OCI-LY1 (cell line): ENCODE data around the gene PCF11.

Experiments
- H2AFZ ChIP-seq: fragments of 200-600 bp; sonication (generic), shearing (Covaris generic); 2 replicates; pipeline ENCODE4 v1.6.0; 2014; ENCODE audit warnings: antibody characterized with exemption, mild to moderate bottlenecking, low read length
- H3F3A ChIP-seq: fragments of 200-600 bp; sonication (generic), shearing (Covaris generic); 2 replicates; pipeline ENCODE4 v1.6.0; 2014; ENCODE audit warnings: mild to moderate bottlenecking, antibody characterized with exemption, low read length, moderate library complexity; ENCODE audit not compliant: insufficient read depth
- H3K27ac ChIP-seq: fragments of 200-600 bp; sonication (generic); 2 replicates; pipeline ENCODE4 v1.5.1; 2014; ENCODE audit warnings: low read length, mixed run types, mild to moderate bottlenecking, low read depth; ENCODE audit not compliant: poor library complexity, severe bottlenecking
- H3K27me3 ChIP-seq: fragments of 200-600 bp; sonication (generic); 2 replicates; pipeline ENCODE4 v1.6.0; 2014; ENCODE audit warnings: antibody characterized with exemption, mild to moderate bottlenecking, low read length, moderate library complexity; ENCODE audit not compliant: insufficient read depth
- H3K36me3 ChIP-seq: fragments of 200-600 bp; sonication (generic); 2 replicates; pipeline ENCODE4 v1.6.1; 2014; ENCODE audit warnings: mild to moderate bottlenecking, antibody characterized with exemption, low read length, moderate library complexity, mixed read lengths; ENCODE audit not compliant: insufficient read depth
- H3K4me1 ChIP-seq: fragments of 200-600 bp; sonication (generic); 2 replicates; pipeline ENCODE4 v1.5.1; 2014; ENCODE audit warnings: mild to moderate bottlenecking, low read length, moderate library complexity; ENCODE audit not compliant: insufficient read depth, severe bottlenecking
- H3K4me2 ChIP-seq: fragments of 200-600 bp; sonication (generic), shearing (Covaris generic); 2 replicates; pipeline ENCODE4 v1.6.1; 2014; ENCODE audit warnings: low read length
- H3K4me3 ChIP-seq: fragments of 200-600 bp; sonication (generic); 2 replicates; pipeline ENCODE4 v1.5.1; 2014; ENCODE audit warnings: low read length, low read depth, mild to moderate bottlenecking, mixed read lengths; ENCODE audit not compliant: poor library complexity, severe bottlenecking
- H3K79me2 ChIP-seq: fragments of 200-600 bp; shearing (Covaris generic); 2 replicates; pipeline ENCODE4 v1.6.1; 2016; ENCODE audit warnings: mixed run types, low read length, mixed read lengths; ENCODE audit not compliant: insufficient read depth
- H3K9ac ChIP-seq: fragments of 200-600 bp; sonication (generic), shearing (Covaris generic); 2 replicates; pipeline ENCODE4 v1.6.1; 2014; ENCODE audit warnings: mild to moderate bottlenecking, low read length, mixed read lengths
- H3K9me2 ChIP-seq: fragments of 200-600 bp; sonication (generic), shearing (Covaris generic); 2 replicates; pipeline ENCODE4 v1.6.1; 2014; ENCODE audit warnings: low read depth, mild to moderate bottlenecking, low read length, mixed read lengths
- H3K9me3 ChIP-seq: fragments of 200-600 bp; shearing (Covaris generic); 2 replicates; pipeline ENCODE4 v1.6.1; 2014; ENCODE audit warnings: low read length, mixed read lengths
- H4K20me1 ChIP-seq: fragments of 200-600 bp; sonication (generic), shearing (Covaris generic); 2 replicates; pipeline ENCODE4 v1.6.0; 2016; ENCODE audit warnings: mild to moderate bottlenecking, low read length; ENCODE audit not compliant: insufficient read depth
- EZH2 ChIP-seq: fragments of 200-600 bp; sonication (generic), shearing (Covaris generic); IDR thresholded peaks from 2 replicates; pipeline ENCODE4 v1.8.0; 2017; ENCODE audit warnings: borderline replicate concordance, mixed run types, mild to moderate bottlenecking, antibody characterized with exemption, low read length, moderate library complexity, mixed read lengths
- TF ChIP-seq, protein P1 (sequence below): fragments of 200-600 bp; sonication (generic), shearing (Covaris generic); IDR thresholded peaks from 2 replicates; pipeline ENCODE4 v1.5.1; 2017; ENCODE audit warnings: mild to moderate bottlenecking, antibody characterized with exemption, low read length, moderate library complexity, mixed read lengths

Gene PCF11

DNA sequence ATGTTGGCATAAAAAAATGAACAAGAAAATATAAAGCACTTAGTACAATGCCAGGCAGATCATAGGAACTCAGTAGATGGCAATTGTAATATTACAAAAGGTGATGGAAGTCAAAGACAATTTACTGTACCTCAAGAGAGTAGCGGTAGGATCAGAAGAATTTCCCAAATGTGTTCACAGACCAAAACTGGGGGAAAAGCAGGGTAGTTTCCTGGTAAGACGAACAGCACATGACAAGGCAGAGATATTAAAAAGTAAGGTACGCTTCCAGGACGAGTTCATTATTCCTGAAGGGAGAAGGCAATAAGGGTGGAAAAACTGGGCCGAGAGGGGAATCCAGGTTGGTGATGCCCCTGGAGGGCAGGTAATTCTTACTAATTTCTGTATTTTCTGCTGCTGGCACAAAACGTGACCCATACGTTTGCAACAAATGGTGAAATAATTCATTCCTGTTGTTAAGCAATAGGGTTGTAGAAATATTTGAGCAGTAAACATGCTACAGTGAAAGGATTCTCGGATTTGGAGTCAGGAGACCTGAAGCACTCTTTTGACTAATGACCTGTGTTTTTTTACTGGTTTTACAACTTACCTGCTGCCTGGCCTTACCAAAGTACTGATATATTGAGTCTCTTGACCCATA is 35.8 kb downstream of the PCF11 start:
- Histone ChIP-seq H2AFZ (0 out of 2 replicates have a peak overlapping the region, but pooled peaks have one; percentile 10), H3K79me2 (peaks cover 11% of the 10 kb centered on the region), H4K20me1 (no peaks in the 10 kb centered on the region), H3K4me2 (peak overlapping the region; percentile 82), H3K9me2 (no peaks in the 10 kb centered on the region), H3K27me3 (no peaks in the 10 kb centered on the region), H3F3A (0 out of 2 replicates have a peak, but pooled peaks cover 11% of the 10 kb centered on the region), H3K9me3 (no peaks in the 10 kb centered on the region), H3K36me3 (peaks cover 6% of the 10 kb centered on the region; the same call in 1 of the 2 replicates), H3K9ac (peak overlapping the region; percentile 70), H3K27ac (no peak overlapping the region), H3K4me3 (peak overlapping the region; percentile 77), H3K4me1 (peaks cover 27% of the 10 kb centered on the region)
- no peak for TF ChIP-seq EZH2
- TF ChIP-seq, protein P1, sequence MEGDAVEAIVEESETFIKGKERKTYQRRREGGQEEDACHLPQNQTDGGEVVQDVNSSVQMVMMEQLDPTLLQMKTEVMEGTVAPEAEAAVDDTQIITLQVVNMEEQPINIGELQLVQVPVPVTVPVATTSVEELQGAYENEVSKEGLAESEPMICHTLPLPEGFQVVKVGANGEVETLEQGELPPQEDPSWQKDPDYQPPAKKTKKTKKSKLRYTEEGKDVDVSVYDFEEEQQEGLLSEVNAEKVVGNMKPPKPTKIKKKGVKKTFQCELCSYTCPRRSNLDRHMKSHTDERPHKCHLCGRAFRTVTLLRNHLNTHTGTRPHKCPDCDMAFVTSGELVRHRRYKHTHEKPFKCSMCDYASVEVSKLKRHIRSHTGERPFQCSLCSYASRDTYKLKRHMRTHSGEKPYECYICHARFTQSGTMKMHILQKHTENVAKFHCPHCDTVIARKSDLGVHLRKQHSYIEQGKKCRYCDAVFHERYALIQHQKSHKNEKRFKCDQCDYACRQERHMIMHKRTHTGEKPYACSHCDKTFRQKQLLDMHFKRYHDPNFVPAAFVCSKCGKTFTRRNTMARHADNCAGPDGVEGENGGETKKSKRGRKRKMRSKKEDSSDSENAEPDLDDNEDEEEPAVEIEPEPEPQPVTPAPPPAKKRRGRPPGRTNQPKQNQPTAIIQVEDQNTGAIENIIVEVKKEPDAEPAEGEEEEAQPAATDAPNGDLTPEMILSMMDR, result no peak

DNA sequence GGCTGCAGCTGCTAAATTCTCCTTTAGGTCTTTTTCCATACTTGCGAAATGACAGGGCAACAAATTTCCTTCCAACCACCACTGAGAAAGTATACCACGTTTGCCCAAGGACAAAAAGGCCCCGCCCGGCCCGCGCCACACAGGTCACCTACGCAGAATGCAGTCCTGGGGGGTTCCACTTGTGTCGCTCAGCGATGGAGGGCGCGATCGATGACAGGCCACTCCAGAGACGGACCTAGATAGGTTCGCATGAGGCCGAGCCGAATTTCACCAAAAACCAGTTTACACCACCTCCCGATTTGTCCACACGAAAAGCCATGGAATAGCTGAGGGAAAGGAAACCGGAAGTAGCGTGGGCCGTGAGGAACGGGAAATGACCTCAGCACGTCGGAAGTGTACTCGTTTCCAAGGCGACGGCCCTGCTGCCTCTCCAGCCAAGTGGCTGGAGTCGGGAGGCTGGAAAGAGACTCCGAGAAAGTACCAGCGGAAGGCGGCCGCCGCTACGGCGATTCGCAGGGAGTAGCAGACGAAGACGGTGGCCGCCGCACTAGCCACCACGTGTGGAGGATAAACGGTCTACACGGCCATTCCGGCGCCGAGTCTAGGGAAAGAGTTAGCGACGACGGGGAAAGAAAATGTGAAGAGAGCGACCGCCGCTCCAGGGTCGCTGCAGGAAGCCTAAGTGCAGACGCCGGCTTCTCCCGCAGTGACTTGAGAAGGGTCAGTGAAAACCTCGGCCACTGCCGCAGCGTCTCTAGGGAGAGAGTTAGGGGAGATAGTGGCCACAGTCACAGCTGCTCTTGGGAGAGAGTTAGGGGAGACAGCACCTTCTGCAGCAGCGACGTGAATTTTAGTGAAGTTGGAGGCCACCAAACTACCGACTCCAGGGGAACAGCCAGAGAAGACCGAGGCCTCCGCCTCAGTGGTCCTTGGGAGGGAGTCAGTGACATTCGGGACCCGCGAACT is 36.7 kb downstream of the PCF11 start, which contains the start of gene ANKRD42:
ANKRD42 (plus strand) TSS at position 398 of the 966 bp plus-strand sequence. CDS start 959 bp downstream, outside the sequence.
- H3F3A ChIP-seq, result 0 out of 2 replicates have a peak, but pooled peaks cover 2% of the 10 kb centered on the region
- H3K4me3 ChIP-seq, result peak within 1 kb of the TSS; percentile 77
- H3K4me1 ChIP-seq, result peaks cover 27% of the 10 kb centered on the region
- peak within 1 kb of the TSS; percentile 11 for H3K27ac ChIP-seq
- peak within 1 kb of the TSS; percentile 70 for H3K9ac ChIP-seq
- peak within 1 kb of the TSS; percentile 27 for H2AFZ ChIP-seq
- H3K9me2 ChIP-seq, result no peaks in the 10 kb centered on the region
- no peaks in the 10 kb centered on the region for H3K27me3 ChIP-seq
- no peaks in the 10 kb centered on the region for H4K20me1 ChIP-seq
- H3K9me3 ChIP-seq, result no peaks in the 10 kb centered on the region
- peaks cover 6% of the 10 kb centered on the region; the same call in 1 of the 2 replicates for H3K36me3 ChIP-seq
- TF ChIP-seq EZH2, result no peak
- TF ChIP-seq, protein P1, result no peak
- peak within 1 kb of the TSS; percentile 82 for H3K4me2 ChIP-seq
- H3K79me2 ChIP-seq, result peaks cover 11% of the 10 kb centered on the region

DNA sequence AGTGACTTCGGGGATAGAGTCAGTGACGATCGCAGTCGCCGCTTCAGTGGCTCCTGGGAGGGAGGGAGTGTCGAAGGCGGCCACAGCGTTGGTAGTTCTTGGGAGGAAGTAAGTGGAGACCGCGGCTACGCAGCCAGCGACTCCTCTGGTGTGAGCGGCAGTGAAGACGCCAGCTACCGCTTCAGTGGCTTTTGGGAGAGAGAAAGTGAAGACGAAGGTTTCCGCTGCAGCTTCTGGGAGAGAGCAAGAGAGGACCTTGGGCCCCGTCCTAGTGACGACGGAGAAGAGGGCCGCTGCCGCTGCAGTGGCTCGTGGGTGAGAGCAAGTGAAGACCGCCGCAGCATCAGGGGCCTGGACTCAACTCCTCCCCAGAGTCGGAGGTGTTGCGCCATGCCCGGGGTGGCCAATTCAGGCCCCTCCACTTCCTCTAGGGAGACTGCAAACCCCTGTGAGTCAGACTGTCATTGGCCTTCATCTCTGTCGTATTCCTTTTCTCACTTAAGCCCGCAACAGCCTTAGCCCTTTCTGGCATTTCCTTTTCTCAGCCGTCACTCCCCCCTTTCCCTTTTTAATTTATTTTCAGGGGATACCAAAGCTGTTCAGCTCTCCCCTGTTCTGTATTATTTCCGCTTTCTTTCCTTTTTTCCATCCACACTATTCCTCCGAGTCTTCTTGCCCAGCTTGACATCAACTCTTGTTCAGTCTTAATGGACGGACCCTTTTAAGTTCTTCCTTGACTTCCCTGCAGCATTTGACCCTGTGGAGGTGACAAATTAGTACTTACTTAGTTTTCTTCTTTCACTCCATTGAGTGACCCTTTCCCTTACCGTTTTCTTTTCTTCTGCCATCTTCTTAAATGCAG is 37.6 kb downstream of the PCF11 start:
- peak overlapping the region; percentile 82 for H3K4me2 ChIP-seq
- peak overlapping the region; percentile 70 for H3K9ac ChIP-seq
- H3K4me3 ChIP-seq, result peak overlapping the region; percentile 77
- H3K4me1 ChIP-seq, result peaks cover 27% of the 10 kb centered on the region
- H2AFZ ChIP-seq, result peak overlapping the region; percentile 27
- peaks cover 11% of the 10 kb centered on the region for H3K79me2 ChIP-seq
- TF ChIP-seq, protein P1, result no peak
- TF ChIP-seq EZH2, result no peak
- H3K27ac ChIP-seq, result no peak overlapping the region
- H3K9me2 ChIP-seq, result no peaks in the 10 kb centered on the region
- no peaks in the 10 kb centered on the region for H3F3A ChIP-seq
- no peaks in the 10 kb centered on the region for H3K27me3 ChIP-seq
- no peaks in the 10 kb centered on the region for H3K9me3 ChIP-seq
- H4K20me1 ChIP-seq, result no peaks in the 10 kb centered on the region
- H3K36me3 ChIP-seq, result peaks cover 6% of the 10 kb centered on the region; the same call in 1 of the 2 replicates
